Measurements from ENCODE around the gene PLSCR3.

PLSCR3 gene

DNA sequence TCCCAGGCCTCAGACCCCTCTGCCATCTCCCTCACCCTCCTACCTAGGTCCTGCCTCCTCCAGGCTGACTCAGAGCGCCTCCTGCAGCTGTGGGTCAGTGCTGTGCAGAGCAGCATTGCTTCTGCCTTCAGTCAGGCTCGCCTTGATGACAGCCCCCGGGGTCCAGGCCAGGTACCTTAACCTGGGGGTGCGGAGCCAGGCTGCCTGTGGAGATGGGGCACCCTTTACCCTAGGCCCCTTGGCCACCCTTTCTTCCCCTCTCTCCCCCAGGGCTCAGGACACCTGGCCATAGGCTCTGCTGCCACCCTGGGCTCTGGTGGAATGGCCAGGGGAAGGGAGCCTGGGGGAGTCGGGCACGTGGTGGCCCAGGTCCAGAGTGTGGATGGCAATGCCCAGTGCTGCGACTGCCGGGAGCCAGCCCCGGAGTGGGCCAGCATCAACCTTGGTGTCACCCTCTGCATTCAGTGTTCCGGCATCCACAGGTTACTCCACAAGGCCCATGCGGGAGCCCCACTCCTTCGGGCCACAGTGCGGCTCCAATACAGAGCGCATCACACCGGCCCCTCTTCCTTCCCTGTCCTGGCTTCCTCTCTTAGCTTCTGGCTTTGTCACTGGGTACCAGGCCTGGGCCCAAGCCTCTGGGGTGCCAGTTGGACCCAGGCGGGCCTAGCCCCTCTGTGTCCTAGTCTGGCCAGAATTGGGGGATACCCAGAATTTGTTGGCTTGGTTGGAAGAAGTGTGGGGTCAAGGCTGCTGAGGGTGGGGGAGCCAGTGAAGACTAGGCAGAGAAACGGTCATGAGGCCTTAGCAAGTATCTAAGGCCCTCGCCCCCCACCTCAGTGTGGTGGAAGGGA, 47.3 kb downstream of the PLSCR3 start:
- H3K27me3 ChIP-seq (ENCODE audit: insufficient read depth, low read length, poor library complexity, severe bottlenecking), result no peaks in the 10 kb centered on the region
- no peaks in the 10 kb centered on the region for H3K4me1 ChIP-seq (ENCODE audit: insufficient read depth, low read length, poor library complexity, severe bottlenecking)
- H4K20me1 ChIP-seq (ENCODE audit: insufficient read depth, low read length, poor library complexity, severe bottlenecking), result peaks cover 17% of the 10 kb centered on the region
- H3K36me3 ChIP-seq (ENCODE audit: insufficient read depth, low read length), result peaks cover 34% of the 10 kb centered on the region; the same call in 1 of the 2 replicates
- H3K9me2 ChIP-seq (replicated peaks; ENCODE audit: low read depth, low read length), result no peaks in the 10 kb centered on the region
- no peak overlapping the region for H2AFZ ChIP-seq (ENCODE audit: low read length)
- H3K9ac ChIP-seq (ENCODE audit: low read depth, low read length, poor library complexity, severe bottlenecking), result no peak overlapping the region
- H3F3A ChIP-seq (ENCODE audit: low read depth), result no peaks in the 10 kb centered on the region
- H3K4me2 ChIP-seq (ENCODE audit: low read depth, low read length, poor library complexity, severe bottlenecking), result no peak overlapping the region
- H3K9me3 ChIP-seq (ENCODE audit: insufficient read depth, low read depth, low read length), result no peaks in the 10 kb centered on the region
- TF ChIP-seq, protein P1, sequence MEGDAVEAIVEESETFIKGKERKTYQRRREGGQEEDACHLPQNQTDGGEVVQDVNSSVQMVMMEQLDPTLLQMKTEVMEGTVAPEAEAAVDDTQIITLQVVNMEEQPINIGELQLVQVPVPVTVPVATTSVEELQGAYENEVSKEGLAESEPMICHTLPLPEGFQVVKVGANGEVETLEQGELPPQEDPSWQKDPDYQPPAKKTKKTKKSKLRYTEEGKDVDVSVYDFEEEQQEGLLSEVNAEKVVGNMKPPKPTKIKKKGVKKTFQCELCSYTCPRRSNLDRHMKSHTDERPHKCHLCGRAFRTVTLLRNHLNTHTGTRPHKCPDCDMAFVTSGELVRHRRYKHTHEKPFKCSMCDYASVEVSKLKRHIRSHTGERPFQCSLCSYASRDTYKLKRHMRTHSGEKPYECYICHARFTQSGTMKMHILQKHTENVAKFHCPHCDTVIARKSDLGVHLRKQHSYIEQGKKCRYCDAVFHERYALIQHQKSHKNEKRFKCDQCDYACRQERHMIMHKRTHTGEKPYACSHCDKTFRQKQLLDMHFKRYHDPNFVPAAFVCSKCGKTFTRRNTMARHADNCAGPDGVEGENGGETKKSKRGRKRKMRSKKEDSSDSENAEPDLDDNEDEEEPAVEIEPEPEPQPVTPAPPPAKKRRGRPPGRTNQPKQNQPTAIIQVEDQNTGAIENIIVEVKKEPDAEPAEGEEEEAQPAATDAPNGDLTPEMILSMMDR (conservative IDR thresholded peaks at IDR 0.05; ENCODE audit: low read length), result no peak
- TF ChIP-seq EZH2phosphoT487 (IDR thresholded peaks at IDR 0.05; ENCODE audit: borderline replicate concordance), result no peak
- H3K4me3 ChIP-seq (ENCODE audit: low read length, poor library complexity, severe bottlenecking), result no peak overlapping the region
- H3K79me2 ChIP-seq (ENCODE audit: insufficient read depth, low read length), result peaks cover 3% of the 10 kb centered on the region; the same call in 1 of the 2 replicates

DNA sequence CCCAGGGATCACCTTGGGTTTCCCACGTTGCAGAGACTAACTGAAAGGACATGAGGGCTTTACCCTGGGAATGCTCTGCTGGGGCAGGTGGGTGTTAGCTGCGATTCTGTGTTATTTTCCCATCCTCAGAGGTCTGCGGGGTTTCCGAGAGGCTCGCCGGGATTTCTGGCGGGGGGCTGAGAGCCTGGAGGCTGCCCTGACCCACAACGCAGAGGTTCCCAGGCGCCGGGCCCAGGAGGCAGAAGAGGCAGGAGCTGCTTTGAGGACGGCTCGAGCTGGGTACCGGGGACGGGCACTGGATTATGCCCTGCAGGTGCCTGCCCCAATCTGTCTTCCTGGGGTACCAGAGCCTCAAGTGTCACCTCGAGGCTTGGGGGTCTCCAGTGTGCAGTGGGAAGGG, 51.1 kb downstream of the PLSCR3 start:
- H3K4me3 ChIP-seq (ENCODE audit: low read length, poor library complexity, severe bottlenecking), result no peak overlapping the region
- no peaks in the 10 kb centered on the region for H3F3A ChIP-seq (ENCODE audit: low read depth)
- H3K9me3 ChIP-seq (ENCODE audit: insufficient read depth, low read depth, low read length), result no peaks in the 10 kb centered on the region
- no peak overlapping the region for H3K9ac ChIP-seq (ENCODE audit: low read depth, low read length, poor library complexity, severe bottlenecking)
- H3K4me2 ChIP-seq (ENCODE audit: low read depth, low read length, poor library complexity, severe bottlenecking), result no peak overlapping the region
- peaks cover 50% of the 10 kb centered on the region for H4K20me1 ChIP-seq (ENCODE audit: insufficient read depth, low read length, poor library complexity, severe bottlenecking)
- no peaks in the 10 kb centered on the region for H3K27me3 ChIP-seq (ENCODE audit: insufficient read depth, low read length, poor library complexity, severe bottlenecking)
- peaks cover 38% of the 10 kb centered on the region for H3K79me2 ChIP-seq (ENCODE audit: insufficient read depth, low read length)
- H3K9me2 ChIP-seq (replicated peaks; ENCODE audit: low read depth, low read length), result no peaks in the 10 kb centered on the region
- no peak overlapping the region for H2AFZ ChIP-seq (ENCODE audit: low read length)
- H3K36me3 ChIP-seq (ENCODE audit: insufficient read depth, low read length), result peaks cover 38% of the 10 kb centered on the region; the same call in 1 of the 2 replicates
- TF ChIP-seq, protein P1 (conservative IDR thresholded peaks at IDR 0.05; ENCODE audit: low read length), result no peak
- TF ChIP-seq EZH2phosphoT487 (IDR thresholded peaks at IDR 0.05; ENCODE audit: borderline replicate concordance), result no peak
- H3K4me1 ChIP-seq (ENCODE audit: insufficient read depth, low read length, poor library complexity, severe bottlenecking), result peaks cover 13% of the 10 kb centered on the region

DNA sequence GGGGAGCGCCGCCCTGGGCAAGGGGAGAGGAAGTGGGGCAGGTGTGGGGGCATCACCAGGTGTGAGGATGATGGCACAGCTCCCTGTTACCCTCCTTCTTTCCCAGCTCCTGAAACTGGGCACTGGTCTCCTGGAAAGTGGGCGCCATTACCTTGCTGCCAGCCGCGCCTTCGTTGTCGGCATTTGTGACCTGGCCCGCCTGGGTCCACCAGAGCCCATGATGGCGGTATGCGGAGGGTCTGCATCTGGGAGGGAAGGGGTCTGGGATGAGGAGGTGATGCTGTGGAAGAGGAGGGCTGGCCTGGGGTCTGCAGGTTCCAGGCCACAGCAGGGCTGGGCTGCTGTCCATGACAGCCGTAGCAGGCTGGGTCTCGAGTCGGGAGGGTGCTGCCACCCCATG, 52.5 kb downstream of the PLSCR3 start:
- TF ChIP-seq EZH2phosphoT487 (IDR thresholded peaks at IDR 0.05; ENCODE audit: borderline replicate concordance), result no peak
- TF ChIP-seq, protein P1 (conservative IDR thresholded peaks at IDR 0.05; ENCODE audit: low read length), result no peak
- H3K36me3 ChIP-seq (ENCODE audit: insufficient read depth, low read length), result peaks cover 27% of the 10 kb centered on the region; the same call in 1 of the 2 replicates
- peaks cover 53% of the 10 kb centered on the region for H4K20me1 ChIP-seq (ENCODE audit: insufficient read depth, low read length, poor library complexity, severe bottlenecking)

More for the DNA sequence above, 52.5 kb downstream of the PLSCR3 start:
- Histone ChIP-seq H3K4me2 (ENCODE audit: low read depth, low read length, poor library complexity, severe bottlenecking) (no peak overlapping the region), H3K79me2 (ENCODE audit: insufficient read depth, low read length) (peaks cover 52% of the 10 kb centered on the region), H3K4me3 (ENCODE audit: low read length, poor library complexity, severe bottlenecking) (no peak overlapping the region), H3K27me3 (ENCODE audit: insufficient read depth, low read length, poor library complexity, severe bottlenecking) (no peaks in the 10 kb centered on the region), H3K9ac (ENCODE audit: low read depth, low read length, poor library complexity, severe bottlenecking) (no peak overlapping the region), H2AFZ (ENCODE audit: low read length) (no peak overlapping the region), H3K9me2 (replicated peaks; ENCODE audit: low read depth, low read length) (no peaks in the 10 kb centered on the region), H3K9me3 (ENCODE audit: insufficient read depth, low read depth, low read length) (no peaks in the 10 kb centered on the region), H3F3A (ENCODE audit: low read depth) (no peaks in the 10 kb centered on the region), H3K4me1 (ENCODE audit: insufficient read depth, low read length, poor library complexity, severe bottlenecking) (peaks cover 22% of the 10 kb centered on the region)

Measured in Loucy (cell line).